ENCODE results near the gene RASA3. TPM values are rescaled to one million over a fixed set of nuclear protein-coding genes. Genes with fewer than 3 reads are reported as not detected.

RASA3 gene
- total RNA-seq, 2 donors from 2014 or later: 4.4 to 7.2 TPM

GRCh38 chr13:114148521-114148855 lies 16.1 kb upstream of the RASA3 start:
- H3K36me3 ChIP-seq: no peaks in the 10 kb centered on the region
- no peaks in the 10 kb centered on the region for H3K4me1 ChIP-seq
- TF ChIP-seq CTCF (IDR thresholded peaks at IDR 0.05): no peak
- DNase-seq: peak; percentile 35
- H3K4me3 ChIP-seq: no peak overlapping the region
- no peak overlapping the region for H3K9ac ChIP-seq (ENCODE audit: low read depth in 2 of 2, low read length in 2 of 2)
- intact Hi-C loops (cut with DNase I): no loop called here
- no peak overlapping the region for H3K27ac ChIP-seq
- no peaks in the 10 kb centered on the region for H3K9me3 ChIP-seq
- H3K27me3 ChIP-seq: no peaks in the 10 kb centered on the region

GRCh38 chr13:114147803-114148520 lies 15.5 kb upstream of the RASA3 start:
- H3K9me3 ChIP-seq: no peaks in the 10 kb centered on the region
- H3K4me1 ChIP-seq: peaks cover 4% of the 10 kb centered on the region
- no peak for TF ChIP-seq CTCF (IDR thresholded peaks at IDR 0.05)
- DNase-seq: no peak
- H3K27me3 ChIP-seq: no peaks in the 10 kb centered on the region
- no peak overlapping the region for H3K9ac ChIP-seq (ENCODE audit: low read depth in 2 of 2, low read length in 2 of 2)
- H3K36me3 ChIP-seq: no peaks in the 10 kb centered on the region
- H3K27ac ChIP-seq: no peak overlapping the region
- H3K4me3 ChIP-seq: no peak overlapping the region
- intact Hi-C loops (cut with DNase I): no loop called here

GRCh38 chr13:114146629-114147028 lies 14.2 kb upstream of the RASA3 start:
- H3K9ac ChIP-seq (ENCODE audit: low read depth in 2 of 2, low read length in 2 of 2): no peak overlapping the region
- no peaks in the 10 kb centered on the region for H3K36me3 ChIP-seq
- H3K9me3 ChIP-seq: no peaks in the 10 kb centered on the region
- H3K27ac ChIP-seq: no peak overlapping the region
- no peak for DNase-seq
- H3K4me1 ChIP-seq: peaks cover 11% of the 10 kb centered on the region
- no peak overlapping the region for H3K4me3 ChIP-seq
- no peak for TF ChIP-seq CTCF (IDR thresholded peaks at IDR 0.05)
- H3K27me3 ChIP-seq: no peaks in the 10 kb centered on the region
- intact Hi-C loops (cut with DNase I): no loop called here

- no peak for DNase-seq
Observed at GRCh38 chr13:114146173-114146572, 13.8 kb upstream of the RASA3 start.

GRCh38 chr13:114145722-114146121 lies 13.3 kb upstream of the RASA3 start:
- no peak for TF ChIP-seq CTCF (IDR thresholded peaks at IDR 0.05)
- Histone ChIP-seq H3K4me1 (peaks cover 11% of the 10 kb centered on the region), H3K9ac (ENCODE audit: low read depth in 2 of 2, low read length in 2 of 2) (no peak overlapping the region), H3K9me3 (no peaks in the 10 kb centered on the region), H3K27me3 (no peaks in the 10 kb centered on the region), H3K36me3 (no peaks in the 10 kb centered on the region), H3K4me3 (no peak overlapping the region), H3K27ac (no peak overlapping the region)
- intact Hi-C loops (cut with DNase I): no loop called here
- no peak for DNase-seq

More at GRCh38 chr13:114146173-114146572, 13.8 kb upstream of the RASA3 start:
- Histone ChIP-seq H3K9ac (ENCODE audit: low read depth in 2 of 2, low read length in 2 of 2) (no peak overlapping the region), H3K4me1 (peaks cover 11% of the 10 kb centered on the region), H3K27ac (no peak overlapping the region), H3K9me3 (no peaks in the 10 kb centered on the region), H3K27me3 (no peaks in the 10 kb centered on the region), H3K36me3 (no peaks in the 10 kb centered on the region), H3K4me3 (no peak overlapping the region)
- no peak for TF ChIP-seq CTCF (IDR thresholded peaks at IDR 0.05)
- intact Hi-C loops (cut with DNase I): no loop called here

All from colonic mucosa (tissue), 4 donors.